ENCODE measurements around the gene ADAM22.
"Not testable (repeated sequence)": the region's sequence is repeated elsewhere in the genome, so short reads cannot be mapped to it uniquely, and the experiment has no call there.

ADAM22 gene

DNA sequence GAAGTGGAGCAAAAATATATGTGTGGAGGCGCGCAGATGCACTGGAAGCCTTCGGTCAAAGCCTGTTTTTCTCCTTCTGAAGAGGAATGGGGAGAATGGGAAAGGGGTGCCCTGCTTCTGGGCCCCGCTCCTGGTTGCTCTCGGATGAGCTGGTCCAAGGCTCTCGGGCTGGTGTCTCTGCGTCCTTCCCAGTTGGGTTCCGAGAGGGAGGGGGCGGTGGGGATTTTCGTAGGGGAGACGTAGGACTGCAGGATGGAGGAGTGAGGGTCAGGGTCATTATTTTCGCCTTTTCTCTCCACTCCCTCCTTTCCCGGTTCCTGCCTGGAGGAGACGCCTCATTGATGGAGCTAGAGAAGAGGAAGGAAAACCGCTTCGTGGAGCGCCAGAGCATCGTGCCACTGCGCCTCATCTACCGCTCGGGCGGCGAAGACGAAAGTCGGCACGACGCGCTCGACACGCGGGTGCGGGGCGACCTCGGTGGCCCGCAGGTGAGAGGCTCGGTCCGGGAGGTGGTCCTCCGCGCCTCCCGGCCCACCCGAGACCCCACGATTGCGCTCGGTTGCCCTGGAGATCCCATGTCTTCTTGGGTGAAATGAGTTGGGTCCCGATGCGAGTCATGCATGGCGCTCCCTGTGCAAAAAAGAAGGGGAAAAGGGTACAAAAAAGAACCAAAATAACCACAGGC is 790 bp downstream of the ADAM22 start:
- TF ChIP-seq, protein P1, sequence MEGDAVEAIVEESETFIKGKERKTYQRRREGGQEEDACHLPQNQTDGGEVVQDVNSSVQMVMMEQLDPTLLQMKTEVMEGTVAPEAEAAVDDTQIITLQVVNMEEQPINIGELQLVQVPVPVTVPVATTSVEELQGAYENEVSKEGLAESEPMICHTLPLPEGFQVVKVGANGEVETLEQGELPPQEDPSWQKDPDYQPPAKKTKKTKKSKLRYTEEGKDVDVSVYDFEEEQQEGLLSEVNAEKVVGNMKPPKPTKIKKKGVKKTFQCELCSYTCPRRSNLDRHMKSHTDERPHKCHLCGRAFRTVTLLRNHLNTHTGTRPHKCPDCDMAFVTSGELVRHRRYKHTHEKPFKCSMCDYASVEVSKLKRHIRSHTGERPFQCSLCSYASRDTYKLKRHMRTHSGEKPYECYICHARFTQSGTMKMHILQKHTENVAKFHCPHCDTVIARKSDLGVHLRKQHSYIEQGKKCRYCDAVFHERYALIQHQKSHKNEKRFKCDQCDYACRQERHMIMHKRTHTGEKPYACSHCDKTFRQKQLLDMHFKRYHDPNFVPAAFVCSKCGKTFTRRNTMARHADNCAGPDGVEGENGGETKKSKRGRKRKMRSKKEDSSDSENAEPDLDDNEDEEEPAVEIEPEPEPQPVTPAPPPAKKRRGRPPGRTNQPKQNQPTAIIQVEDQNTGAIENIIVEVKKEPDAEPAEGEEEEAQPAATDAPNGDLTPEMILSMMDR (IDR thresholded peaks at IDR 0.05; ENCODE audit: borderline replicate concordance, control extremely low read depth, extremely low read depth, insufficient read depth, missing control alignments): no peak
- in situ Hi-C loops (cut with MboI; ENCODE audit: low sequenced_read_pairs, unreplicated experiment): no loop called here
- peak; percentile 54 for DNase-seq (ENCODE audit: low spot score)

DNA sequence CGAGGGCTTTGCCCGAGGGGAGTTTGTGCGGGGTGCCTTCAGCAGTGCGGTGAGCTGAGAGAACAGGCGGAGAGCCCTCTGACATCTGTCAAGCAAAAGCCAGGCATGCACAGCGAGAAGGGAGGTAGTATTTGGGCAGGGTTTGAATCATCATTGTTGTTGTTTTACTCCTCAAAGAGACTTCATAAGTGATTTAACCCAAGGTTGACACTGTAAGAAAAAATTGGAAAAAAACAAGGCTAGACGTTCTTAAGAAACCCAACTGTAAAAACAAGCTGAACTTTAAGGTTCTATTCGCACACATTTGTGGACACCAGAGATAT is 1.3 kb downstream of the ADAM22 start:
- DNase-seq (ENCODE audit: low spot score): no peak
- in situ Hi-C loops (cut with MboI; ENCODE audit: low sequenced_read_pairs, unreplicated experiment): no loop called here
- TF ChIP-seq, protein P1 (IDR thresholded peaks at IDR 0.05; ENCODE audit: borderline replicate concordance, control extremely low read depth, extremely low read depth, insufficient read depth, missing control alignments): no peak

DNA sequence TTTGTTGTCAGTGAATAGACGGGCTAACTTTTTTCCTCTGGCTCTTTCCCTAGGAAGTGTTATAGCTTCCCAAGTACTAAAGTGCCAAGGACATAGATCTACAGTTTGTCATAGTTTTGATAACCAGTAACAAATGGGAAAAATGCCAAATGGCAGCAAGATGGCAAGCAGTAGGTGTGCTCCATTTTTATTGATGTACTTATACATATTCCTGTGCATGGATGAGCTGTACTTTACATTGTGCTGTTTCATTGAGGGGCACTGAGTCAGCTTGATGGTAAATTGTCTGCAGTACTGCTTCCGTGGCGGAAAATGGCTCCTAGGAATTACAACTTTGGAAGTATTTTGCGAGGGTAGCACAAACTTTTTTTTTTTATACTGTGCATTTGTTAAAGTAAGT is 7.1 kb downstream of the ADAM22 start:
- DNase-seq (ENCODE audit: low spot score): no peak
- TF ChIP-seq, protein P1 (IDR thresholded peaks at IDR 0.05; ENCODE audit: borderline replicate concordance, control extremely low read depth, extremely low read depth, insufficient read depth, missing control alignments): no peak
- in situ Hi-C loops (cut with MboI; ENCODE audit: low sequenced_read_pairs, unreplicated experiment): no loop called here

DNA sequence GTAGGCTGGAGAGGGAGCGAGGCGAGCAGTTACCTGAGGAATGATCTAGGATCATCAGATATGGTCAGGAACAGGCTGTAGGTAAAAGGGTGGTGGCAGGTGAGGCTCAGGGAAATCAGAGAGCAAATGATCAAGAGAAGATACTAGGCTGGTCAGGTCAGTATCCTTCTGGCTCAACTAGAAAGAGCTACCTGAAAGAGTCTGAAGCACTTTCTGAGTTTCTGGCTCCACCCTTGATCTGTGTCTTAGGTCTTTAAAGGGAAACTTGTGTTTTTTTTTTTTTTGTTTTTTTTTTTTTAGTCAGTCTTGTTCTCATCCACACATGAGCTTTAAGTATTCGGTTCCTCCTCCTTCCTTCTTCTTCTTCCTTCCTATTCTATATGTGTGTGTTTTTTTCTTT is 10.5 kb downstream of the ADAM22 start:
- TF ChIP-seq, protein P1 (IDR thresholded peaks at IDR 0.05; ENCODE audit: borderline replicate concordance, control extremely low read depth, extremely low read depth, insufficient read depth, missing control alignments): no peak
- in situ Hi-C loops (cut with MboI; ENCODE audit: low sequenced_read_pairs, unreplicated experiment): no loop called here

DNA sequence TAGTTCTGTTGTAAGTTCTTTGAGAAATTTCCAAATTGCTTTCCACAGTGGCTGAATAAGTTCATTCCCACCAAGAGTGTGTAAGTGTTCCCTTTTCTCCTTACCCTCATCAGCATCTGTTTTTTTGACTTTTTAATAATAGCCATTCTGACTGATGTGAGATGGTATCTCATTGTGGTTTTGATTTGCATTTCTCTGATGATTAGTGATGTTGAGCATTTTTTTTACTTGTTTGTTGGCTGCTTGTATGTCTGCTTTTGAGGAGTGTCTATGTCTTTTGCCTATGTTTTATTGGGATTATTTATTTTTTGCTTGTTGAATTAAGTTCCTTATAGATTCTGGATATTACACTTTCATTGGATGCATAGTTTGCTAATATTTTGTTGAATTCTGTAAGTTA is 11.9 kb downstream of the ADAM22 start:
- in situ Hi-C loops (cut with MboI; ENCODE audit: low sequenced_read_pairs, unreplicated experiment); DNase-seq (ENCODE audit: low spot score): not testable (repeated sequence)

More for the DNA sequence above, 10.5 kb downstream of the ADAM22 start:
- DNase-seq (ENCODE audit: low spot score): no peak

DNA sequence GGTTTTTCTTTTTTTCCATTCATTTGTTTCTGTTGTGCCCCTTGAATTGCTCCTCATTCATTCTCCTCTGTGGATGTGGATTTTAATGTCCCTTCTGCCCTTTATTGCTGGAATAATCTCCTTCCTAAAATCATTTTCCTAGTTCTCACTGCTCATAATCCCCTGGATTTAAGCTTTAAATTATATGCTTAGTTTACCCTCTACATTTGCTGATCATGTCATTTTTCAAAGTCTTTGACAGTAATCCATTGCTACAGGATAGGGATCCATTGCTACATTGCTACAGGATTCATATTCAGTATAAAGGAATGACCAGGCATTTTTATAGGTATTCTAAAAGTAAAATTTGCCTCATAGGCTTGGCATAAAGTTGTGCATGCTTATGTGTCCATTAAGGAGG is 14.3 kb downstream of the ADAM22 start:
- TF ChIP-seq, protein P1 (IDR thresholded peaks at IDR 0.05; ENCODE audit: borderline replicate concordance, control extremely low read depth, extremely low read depth, insufficient read depth, missing control alignments): no peak
- in situ Hi-C loops (cut with MboI; ENCODE audit: low sequenced_read_pairs, unreplicated experiment): no loop called here

DNA sequence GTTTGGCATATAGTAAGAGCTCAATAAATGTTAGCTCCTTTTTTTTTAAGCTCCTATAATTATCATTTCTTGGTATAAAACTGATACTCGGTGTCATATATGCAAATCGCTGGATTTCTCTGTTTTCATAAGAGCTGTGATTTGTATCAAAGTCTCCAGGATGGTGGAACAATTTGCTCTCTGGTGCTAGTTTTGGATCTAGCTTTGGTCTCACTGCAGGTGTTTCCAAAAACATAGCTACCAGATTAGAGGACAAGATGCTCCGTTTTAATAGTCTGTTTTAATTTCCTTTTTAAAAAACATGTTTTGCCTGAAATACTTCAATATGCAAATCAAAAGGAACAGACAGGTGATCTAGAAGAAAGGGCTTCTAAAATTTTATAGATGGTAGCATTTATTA is 25.3 kb downstream of the ADAM22 start:
- in situ Hi-C loops (cut with MboI; ENCODE audit: low sequenced_read_pairs, unreplicated experiment): no loop called here
- TF ChIP-seq, protein P1 (IDR thresholded peaks at IDR 0.05; ENCODE audit: borderline replicate concordance, control extremely low read depth, extremely low read depth, insufficient read depth, missing control alignments): no peak
- no peak for DNase-seq (ENCODE audit: low spot score)

More for the DNA sequence above, 14.3 kb downstream of the ADAM22 start:
- no peak for DNase-seq (ENCODE audit: low spot score)

Data from GM13976 (cell line).